HPDE6-E6E7 (cell line): ENCODE results near the gene IGFBP6.

Source experiments
- DNase-seq: peaks from one replicate; pipeline ENCODE4 v3.0.0; 2011; ENCODE audit warnings: missing footprints; ENCODE audit errors: extremely low spot score

The IGFBP6 gene

DNA sequence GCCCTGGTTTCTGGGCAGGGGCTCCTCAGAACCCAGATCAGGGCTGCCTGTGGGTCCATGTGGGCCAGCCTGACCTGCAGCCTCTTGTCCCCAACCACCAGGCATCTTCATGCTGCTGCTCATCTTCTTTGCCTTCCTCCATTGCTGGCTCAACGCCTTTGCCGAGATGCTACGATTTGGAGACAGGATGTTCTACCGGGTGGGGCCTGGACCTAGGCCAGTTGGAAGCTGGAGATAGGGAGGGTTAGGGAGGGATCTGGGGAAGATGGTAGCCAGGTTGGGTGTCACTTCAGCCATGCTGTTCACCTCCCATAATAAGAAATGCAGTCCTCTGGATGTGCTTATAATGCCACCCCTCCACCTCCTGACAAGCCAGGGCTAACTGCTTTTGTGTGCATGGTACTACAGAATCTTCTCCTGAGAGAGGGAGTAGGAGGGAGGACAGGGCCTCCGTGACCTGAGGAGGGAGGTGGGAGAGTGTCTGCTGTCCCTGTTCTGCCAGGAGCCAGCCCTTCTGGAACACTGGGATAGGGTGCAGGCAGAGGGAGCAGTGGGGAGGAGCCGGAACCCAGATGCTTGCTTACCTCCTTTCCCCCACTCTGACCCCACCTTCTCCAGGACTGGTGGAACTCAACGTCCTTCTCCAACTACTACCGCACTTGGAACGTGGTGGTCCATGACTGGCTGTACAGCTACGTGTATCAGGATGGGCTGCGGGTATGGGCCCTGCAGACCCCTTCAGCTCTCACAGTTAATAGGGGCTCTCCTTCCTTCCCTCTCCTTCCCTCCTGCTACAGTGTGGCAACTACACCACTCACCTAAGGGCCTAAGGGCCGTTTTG lies 23.4 kb downstream of the IGFBP6 start:
- no peak for DNase-seq

DNA sequence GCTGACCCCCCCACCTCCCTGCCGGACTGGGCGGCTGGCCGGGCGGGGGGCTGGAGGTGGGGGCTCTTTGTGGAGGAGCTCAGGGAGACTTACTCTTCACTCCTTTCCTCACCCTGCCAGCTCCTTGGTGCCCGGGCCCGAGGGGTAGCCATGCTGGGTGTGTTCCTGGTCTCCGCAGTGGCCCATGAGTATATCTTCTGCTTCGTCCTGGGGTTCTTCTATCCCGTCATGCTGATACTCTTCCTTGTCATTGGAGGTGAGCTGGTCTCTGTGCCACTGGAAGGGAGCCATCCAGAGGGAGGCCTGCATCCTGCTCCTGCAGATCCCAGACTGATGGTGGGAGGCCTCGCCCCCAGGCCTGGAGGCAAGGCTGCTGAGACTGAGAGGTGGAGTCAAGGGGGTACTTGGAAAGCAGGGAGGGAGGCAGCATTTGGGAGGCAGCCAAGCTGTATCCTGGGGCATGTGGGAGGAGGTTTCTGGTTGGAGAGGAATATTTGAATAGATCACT lies 25.5 kb downstream of the IGFBP6 start:
- DNase-seq = no peak

DNA sequence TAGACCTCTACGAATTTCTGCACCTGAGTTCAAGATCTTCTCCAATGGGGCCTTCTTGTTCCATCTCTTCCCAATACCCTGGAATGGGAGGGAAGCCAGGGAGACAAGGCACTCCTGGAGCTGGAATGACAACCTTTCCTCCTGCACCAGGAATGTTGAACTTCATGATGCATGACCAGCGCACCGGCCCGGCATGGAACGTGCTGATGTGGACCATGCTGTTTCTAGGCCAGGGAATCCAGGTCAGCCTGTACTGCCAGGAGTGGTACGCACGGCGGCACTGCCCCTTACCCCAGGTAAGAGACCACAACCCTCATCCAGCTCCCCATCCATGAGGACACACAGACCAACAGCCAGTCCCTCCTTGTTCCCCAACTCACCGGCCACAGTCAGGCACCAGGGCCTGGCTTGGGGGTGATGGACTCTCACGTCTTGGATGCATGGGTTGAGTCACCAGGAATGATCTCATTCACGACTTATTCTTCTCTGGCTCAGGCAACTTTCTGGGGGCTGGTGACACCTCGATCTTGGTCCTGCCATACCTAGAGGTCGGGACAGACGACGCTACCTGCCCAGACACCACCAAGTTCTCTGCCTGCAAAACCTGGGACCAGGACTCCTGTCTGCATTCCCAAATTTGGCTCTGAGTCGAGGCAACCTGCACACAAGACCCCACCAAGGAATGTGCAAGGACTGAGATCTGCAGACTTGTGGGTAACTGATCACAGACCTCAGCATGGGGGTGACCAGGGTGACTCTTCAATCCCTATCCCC lies 26.3 kb downstream of the IGFBP6 start:
- DNase-seq = peak; percentile 33

DNA sequence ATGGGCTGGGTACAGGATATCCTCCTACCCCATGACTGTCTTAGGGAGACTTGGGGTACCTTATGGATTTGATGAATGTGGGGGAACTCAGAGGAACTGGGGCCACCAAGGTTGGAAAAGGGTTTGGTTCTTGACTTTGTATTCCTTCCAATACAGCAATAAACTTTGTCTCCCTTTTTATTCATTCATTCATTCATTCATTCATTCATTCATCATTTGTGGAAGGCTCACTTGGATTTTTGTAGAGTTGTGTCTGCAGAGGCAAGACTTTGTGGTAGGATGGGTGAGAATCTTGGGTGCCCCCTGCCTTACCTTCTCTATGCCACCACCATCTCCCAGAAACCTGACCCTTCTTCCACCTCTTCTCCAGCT lies 26.9 kb downstream of the IGFBP6 start:
- DNase-seq = no peak

DNA sequence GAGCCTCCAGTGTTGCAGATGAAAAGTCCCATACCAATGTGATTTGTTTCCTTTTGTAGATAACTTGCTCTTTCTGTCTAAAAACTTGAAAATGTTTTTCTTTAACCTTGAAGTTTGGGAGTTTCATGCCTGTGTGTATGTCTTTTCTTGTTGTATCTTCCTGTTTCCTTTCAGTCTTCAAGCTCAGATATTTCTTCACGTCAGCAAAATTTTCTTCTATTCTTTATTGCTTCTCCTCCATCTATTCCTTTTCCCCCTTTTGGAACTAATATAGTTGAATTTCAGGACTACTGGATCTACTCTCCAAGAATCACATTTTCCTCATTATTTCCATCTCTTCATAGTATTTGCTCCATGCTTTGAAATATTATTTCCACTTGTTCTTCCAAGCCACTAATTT lies 29.7 kb downstream of the IGFBP6 start:
- DNase-seq = no peak

DNA sequence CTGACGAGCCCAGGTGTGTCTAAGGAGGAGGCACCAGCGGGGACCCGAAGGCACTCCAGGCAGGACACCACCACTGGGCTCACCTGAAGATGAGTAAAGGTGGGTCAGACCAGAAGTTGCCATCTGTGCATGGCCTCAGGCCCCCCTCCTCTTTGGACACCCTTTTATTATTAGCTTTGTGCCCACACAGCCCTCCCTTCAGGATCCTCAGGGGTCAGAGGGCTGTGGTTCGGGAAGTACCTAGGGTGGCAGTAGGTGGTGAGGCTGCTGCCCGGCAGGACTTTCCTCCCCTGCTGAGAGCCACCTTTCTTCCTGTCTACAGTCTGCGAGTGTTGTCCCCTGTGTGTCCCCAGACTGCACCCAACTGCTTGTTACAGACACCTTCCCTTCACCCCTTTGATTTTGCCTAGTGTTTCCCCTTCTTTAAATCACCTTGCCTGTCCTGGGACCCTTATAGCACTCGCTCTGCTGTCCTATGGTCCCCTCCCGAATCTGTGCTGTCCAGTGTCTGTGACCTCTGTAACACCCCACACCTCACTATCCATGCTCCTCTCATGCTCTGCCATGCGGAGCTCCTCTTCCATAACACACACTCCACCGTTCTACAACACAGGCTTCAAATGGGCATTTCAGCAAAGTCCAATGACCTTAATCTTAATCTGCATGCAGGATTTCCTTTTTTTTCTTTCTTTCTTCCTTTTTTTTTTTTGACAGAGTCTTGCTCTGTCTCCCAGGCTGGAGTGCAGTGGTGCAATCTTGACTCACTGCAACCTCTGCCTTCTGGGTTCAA lies 31.5 kb downstream of the IGFBP6 start:
- no peak for DNase-seq

DNA sequence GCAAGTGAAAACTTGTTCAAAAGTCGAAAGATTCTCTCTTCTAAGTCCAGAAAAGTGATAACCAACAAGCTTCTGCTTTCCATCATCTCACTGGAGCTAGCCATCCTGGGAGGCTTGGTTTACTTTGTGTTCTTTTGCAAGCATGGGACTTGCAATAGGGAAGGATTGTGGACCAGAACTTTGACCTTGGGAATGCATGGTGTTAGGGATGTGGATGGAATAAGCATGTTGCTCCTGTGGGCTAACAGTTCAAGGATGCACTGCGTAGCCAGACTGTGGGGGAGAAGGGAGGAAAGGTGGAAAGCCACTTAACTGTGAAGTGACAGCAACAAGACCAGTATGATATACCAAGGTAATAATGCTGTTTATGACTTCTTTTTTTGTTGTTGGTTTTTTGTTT lies 34.4 kb downstream of the IGFBP6 start:
- DNase-seq = no peak

DNA sequence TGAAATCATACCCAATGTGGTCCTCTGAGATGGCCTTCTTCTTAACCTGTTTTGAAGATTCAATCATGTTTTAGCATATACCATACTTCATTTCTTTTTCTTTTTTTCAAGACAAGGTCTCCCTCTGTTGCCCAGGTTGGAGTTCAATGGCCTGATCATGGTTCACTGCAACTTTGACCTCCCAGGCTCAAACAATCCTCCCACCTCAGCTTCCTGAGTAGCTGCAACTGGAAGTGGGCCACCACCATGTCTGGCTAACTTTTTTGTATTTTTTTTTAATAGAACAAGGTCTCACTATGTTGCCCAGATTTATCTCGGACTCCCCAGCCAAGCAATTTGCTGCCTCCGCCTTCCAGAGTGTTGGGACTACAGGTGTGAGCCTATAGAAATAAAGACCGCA lies 36.3 kb downstream of the IGFBP6 start:
- DNase-seq = no peak

DNA sequence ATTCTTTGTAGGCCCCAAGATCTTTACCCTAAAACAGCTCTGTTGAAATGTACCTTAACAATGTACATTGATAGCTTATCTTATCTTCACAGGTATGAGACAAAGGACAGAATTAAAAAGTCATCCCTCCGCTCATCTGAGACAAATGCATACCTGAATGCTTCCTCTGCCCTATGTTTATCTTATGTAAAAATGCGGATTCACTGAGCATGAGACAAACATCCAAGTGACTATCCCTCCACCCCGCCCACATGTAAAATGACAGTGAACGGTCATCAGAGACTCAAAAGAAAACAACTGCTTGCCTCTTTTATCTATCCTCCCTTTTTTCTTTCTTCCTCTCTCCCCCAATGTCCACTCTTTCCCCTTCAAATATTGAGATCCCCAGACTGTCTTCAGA lies 45.9 kb downstream of the IGFBP6 start:
- no peak for DNase-seq

DNA sequence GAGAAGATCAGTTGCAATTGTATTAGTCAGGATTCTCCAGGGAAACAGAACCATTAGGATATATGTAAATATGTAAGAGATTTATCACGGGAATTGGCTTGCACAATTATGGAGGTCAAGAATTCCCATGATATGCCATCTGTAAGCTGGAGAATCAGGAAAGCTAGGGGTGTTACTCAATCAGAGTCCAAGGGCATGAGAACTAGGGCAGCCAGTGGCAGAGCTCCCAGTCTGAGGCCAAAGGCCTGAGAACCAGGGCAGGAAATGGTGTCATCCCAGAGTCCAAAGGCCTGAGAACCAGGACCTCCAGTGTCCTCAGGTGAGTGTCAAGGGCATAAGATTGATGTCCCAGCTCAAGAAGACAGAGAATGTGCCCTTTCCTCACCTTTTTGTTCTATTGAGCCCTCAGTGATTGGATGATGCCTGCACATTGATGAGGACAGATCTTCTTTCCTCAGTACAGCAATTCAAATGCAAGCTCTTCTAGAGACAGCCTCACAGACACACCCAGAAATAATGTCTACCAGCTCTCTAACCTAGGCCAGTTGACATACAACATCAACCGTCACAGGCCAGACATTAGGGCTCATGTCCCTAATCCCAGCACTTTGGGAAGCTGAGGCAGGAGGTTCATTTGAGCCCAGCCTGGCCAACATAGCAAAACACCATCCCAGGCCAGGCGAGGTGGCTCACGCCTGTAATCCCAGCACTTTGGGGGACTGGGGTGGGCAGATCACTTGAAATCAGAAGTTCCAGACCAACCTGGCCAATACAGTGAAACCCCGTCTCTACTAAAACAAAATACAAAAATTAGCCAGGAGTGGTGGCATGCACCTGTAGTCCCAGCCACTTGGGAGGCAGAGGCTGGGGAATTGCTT lies 48.2 kb downstream of the IGFBP6 start:
- no peak for DNase-seq

DNA sequence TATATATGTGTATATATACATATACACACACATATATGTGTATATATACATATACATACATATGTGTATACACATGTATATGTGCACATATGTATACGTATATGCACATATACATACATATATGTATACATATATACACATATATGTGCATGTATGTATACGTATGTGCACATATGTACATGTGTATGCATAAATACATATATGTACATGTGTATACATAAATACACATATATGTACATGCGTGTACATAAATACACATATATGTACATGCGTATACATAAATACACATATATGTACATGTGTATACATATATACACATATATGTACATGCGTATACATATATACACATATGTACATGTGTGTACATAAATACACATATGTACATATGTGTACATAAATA lies 49.7 kb downstream of the IGFBP6 start:
- no peak for DNase-seq

DNA sequence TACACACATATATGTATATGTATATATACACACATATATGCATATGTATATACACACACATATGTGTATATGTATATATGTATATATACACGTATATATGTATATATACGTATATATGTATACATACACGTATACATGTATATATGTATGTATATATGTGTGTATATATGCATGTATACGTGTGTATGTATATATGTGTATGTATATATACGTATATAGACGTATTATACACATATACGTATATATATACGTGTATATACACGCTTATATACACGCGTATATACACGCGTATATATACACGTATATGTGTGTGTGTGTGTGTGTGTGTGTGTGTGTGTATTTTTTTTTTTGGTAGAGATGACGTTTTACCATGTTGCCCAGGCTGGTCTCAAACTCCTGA lies 50.2 kb downstream of the IGFBP6 start:
- no peak for DNase-seq

DNA sequence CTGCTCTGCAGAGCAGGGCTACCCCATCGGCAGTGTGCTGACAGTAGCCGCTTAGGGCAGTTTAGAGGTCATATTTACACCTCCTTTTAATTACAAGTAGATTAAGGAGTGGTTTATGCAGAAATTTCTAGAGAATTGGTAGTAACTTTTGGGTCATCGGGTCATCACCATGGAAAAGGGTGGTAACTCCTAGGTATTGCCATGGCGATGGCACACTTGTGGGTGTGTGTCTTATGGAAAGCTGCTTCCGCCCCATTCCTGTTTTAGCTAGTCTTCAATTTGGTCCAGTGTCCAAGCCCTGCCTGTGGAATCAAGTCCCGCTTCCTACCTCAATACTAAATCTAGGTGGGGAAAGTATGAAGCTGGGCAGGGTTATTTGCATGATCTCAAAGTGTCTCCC lies 53.6 kb downstream of the IGFBP6 start:
- DNase-seq = no peak
